Small intestine (tissue), 7 donors: Measurements from ENCODE around the gene RPP30. TPM values are rescaled to one million over a fixed set of nuclear protein-coding genes. Genes with fewer than 3 reads are reported as not detected.

Source experiments
- DNase-seq, 2 donors: peaks; one replicate each; pipeline versions ENCODE4 v3.0.0 to v3.0.0-alpha.2; 2013
- FAIRE-seq: peaks from 2 replicates; lab custom pipeline; 2012; peaks lifted over from hg19 to GRCh38; lab: Jason Lieb, UNC
- H3K27ac ChIP-seq, 3 donors: one replicate each; pipeline ENCODE4 v1.5.1; 2013; ENCODE audit warnings: low read length in 2 of 3, mild to moderate bottlenecking in 2 of 3, control low read depth in 1 of 3, inconsistent platforms in 1 of 3, low read depth in 1 of 3, moderate library complexity in 1 of 3
- H3K27me3 ChIP-seq, 3 donors: one replicate each; pipeline ENCODE4 v1.6.1; 2013; ENCODE audit warnings: low read length in 3 of 3, inconsistent platforms in 1 of 3; ENCODE audit not compliant: control insufficient read depth in 3 of 3, insufficient read depth in 3 of 3
- H3K36me3 ChIP-seq, 3 donors: one replicate each; pipeline ENCODE4 v1.6.1; 2013; ENCODE audit warnings: low read length in 3 of 3, inconsistent platforms in 1 of 3, low read depth in 1 of 3, mild to moderate bottlenecking in 1 of 3, moderate library complexity in 1 of 3; ENCODE audit not compliant: control insufficient read depth in 3 of 3, insufficient read depth in 2 of 3
- H3K4me1 ChIP-seq, 3 donors: one replicate each; pipeline ENCODE4 v1.6.1; 2013; ENCODE audit warnings: low read length in 2 of 3, inconsistent platforms in 1 of 3, low read depth in 1 of 3, mild to moderate bottlenecking in 1 of 3, moderate library complexity in 1 of 3; ENCODE audit not compliant: control insufficient read depth in 3 of 3, insufficient read depth in 2 of 3
- H3K4me3 ChIP-seq, 3 donors: one replicate each; pipeline ENCODE4 v1.5.1; 2013; ENCODE audit warnings: low read length in 3 of 3, control low read depth in 1 of 3, inconsistent platforms in 1 of 3, low read depth in 1 of 3, mild to moderate bottlenecking in 1 of 3, moderate library complexity in 1 of 3
- H3K9me3 ChIP-seq, 2 donors: one replicate each; pipeline ENCODE4 v1.6.1; 2013; ENCODE audit warnings: low read depth in 1 of 2, low read length in 1 of 2; ENCODE audit not compliant: control insufficient read depth in 2 of 2, insufficient read depth in 1 of 2
- WGBS, 3 donors: extraction: QIAGEN DNeasy Blood & Tissue Kit; methylation state at CpG; one replicate each; pipeline ENCODE4 v1.1.7; 2013; 5-methylcytosine and 5-hydroxymethylcytosine counted together
- polyA plus RNA-seq, 4 donors: library from polyadenylated mRNA; stranded (reverse) in 3 of 4; unstranded in 1 of 4; fragments of 200-250 nt in 3 of 4; fragments of 120-200 nt in 1 of 4; gene quantifications; one replicate each; pipeline versions ENCODE4 v1.2.1 to v1.2.3, GENCODE V29; 2013
- donor health status: healthy with polysubstance abuse.
- donor health status: control.
- donor health status: control.
- donor health status: Bipolar disorder and iron deficiency.
- donor health status: healthy.

RPP30 gene
- polyA plus RNA-seq, 4 donors = 18.4 to 32.9 (median 24.1) TPM

DNA sequence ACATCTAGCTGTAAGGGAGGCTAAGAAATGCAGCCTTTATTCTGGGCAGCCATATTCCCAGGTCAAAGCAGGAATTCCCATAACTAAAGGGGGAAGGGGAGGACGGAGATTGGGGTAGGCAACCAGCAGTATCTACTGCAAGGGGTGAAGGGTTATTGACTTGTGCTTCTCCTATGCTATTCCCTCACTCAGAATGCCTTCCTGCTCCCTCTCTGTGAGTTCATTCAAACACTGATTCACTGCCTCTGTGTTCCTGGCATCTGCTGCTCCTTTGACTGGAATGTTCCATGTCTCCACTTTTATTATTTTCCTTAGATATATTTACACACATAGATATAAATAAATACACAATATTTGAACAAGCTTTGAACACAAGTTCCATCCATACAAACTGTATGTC, 25.0 kb upstream of the RPP30 start:
- no peak overlapping the region for H3K4me3 ChIP-seq
- no peak overlapping the region for H3K27ac ChIP-seq
- peaks cover 0 to 16% of the 10 kb centered on the region in 2 donors for H3K9me3 ChIP-seq
- WGBS, 3 donors = 19 to 77% (median 33%) methylated on average over 1 of the region's 1 CpG
- H3K4me1 ChIP-seq = no peaks in the 10 kb centered on the region
- DNase-seq = no peak
- H3K36me3 ChIP-seq = no peaks in the 10 kb centered on the region
- no peak for FAIRE-seq
- peaks cover 0 to 5% (median 0%) of the 10 kb centered on the region in 3 donors for H3K27me3 ChIP-seq

DNA sequence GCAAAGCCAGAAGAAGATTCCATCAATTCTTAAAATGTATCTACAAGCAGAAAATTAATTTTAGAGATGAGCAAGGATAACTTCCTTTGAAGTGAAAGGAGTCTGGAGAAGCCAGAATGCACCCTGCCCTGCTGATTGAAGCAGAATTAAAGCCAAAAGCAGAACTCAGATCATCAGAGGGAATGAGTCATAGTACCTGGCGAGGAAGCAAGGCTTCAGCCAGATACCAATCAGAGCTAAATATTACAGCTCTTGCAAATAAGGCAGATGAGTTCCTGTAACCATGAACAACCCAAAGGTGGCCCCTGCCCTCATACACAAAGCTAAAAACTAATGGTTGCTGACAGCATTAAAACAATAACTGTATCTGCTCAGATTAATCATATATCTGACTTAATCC, 24.3 kb upstream of the RPP30 start:
- FAIRE-seq = no peak
- Histone ChIP-seq H3K27ac (no peak overlapping the region), H3K27me3 (peaks cover 0 to 5% (median 0%) of the 10 kb centered on the region in 3 donors), H3K4me3 (no peak overlapping the region), H3K4me1 (no peaks in the 10 kb centered on the region), H3K9me3 (peaks cover 0 to 14% of the 10 kb centered on the region in 2 donors), H3K36me3 (no peaks in the 10 kb centered on the region)
- no peak for DNase-seq
- 0 to 22% (median 4%) methylated on average over 1 of the region's 1 CpG for WGBS, 3 donors

- DNase-seq (no peak), FAIRE-seq (peak; percentile 44)
- H3K4me3 ChIP-seq = no peak overlapping the region
- H3K27ac ChIP-seq = no peak overlapping the region
- peaks cover 2 to 12% (median 6%) of the 10 kb centered on the region in 3 donors for H3K27me3 ChIP-seq
- peaks cover 0 to 14% of the 10 kb centered on the region in 2 donors for H3K9me3 ChIP-seq
- H3K4me1 ChIP-seq = no peaks in the 10 kb centered on the region
- no peaks in the 10 kb centered on the region for H3K36me3 ChIP-seq
- WGBS, 3 donors = 61 to 81% (median 64%) methylated on average over 1 of the region's 1 CpG
Observed at GRCh38 chr10:90849956-90850749, 21.6 kb upstream of the RPP30 start.

- no peak for DNase-seq
- Histone ChIP-seq H3K4me3 (no peak overlapping the region), H3K9me3 (peaks cover 0 to 8% of the 10 kb centered on the region in 2 donors), H3K27ac (no peak overlapping the region), H3K27me3 (peaks cover 6 to 41% (median 13%) of the 10 kb centered on the region in 3 donors), H3K4me1 (no peaks in the 10 kb centered on the region), H3K36me3 (no peaks in the 10 kb centered on the region)
- FAIRE-seq = no peak
- WGBS, 3 donors = 67 to 89% (median 81%) methylated on average over 3 of the region's 3 CpGs
Observed at GRCh38 chr10:90855126-90855525, 16.6 kb upstream of the RPP30 start.

- DNase-seq (no peak), FAIRE-seq (no peak)
- Histone ChIP-seq H3K36me3 (no peaks in the 10 kb centered on the region), H3K27me3 (peaks cover 6 to 45% (median 13%) of the 10 kb centered on the region in 3 donors), H3K27ac (no peak overlapping the region), H3K4me3 (peak overlapping the region in 1 of 3 donors; percentile 39), H3K9me3 (peaks cover 0 to 6% of the 10 kb centered on the region in 2 donors), H3K4me1 (no peaks in the 10 kb centered on the region)
- 90 to 96% (median 90%) methylated on average over 3 of the region's 3 CpGs for WGBS, 3 donors
Observed at GRCh38 chr10:90856261-90856660, 15.5 kb upstream of the RPP30 start.

GRCh38 chr10:90856964-90857634, 14.7 kb upstream of the RPP30 start:
- no peaks in the 10 kb centered on the region for H3K36me3 ChIP-seq
- no peaks in the 10 kb centered on the region for H3K9me3 ChIP-seq
- peak overlapping the region in 1 of 3 donors; percentile 67 for H3K27ac ChIP-seq
- WGBS, 3 donors = 7 to 13% (median 11%) methylated on average over 44 to 59 of the region's 59 CpGs
- no peaks in the 10 kb centered on the region for H3K4me1 ChIP-seq
- DNase-seq (peak in 1 of 2 donors; percentile 8), FAIRE-seq (no peak)
- H3K27me3 ChIP-seq = peaks cover 6 to 45% (median 13%) of the 10 kb centered on the region in 3 donors
- H3K4me3 ChIP-seq = peak overlapping the region; percentile 39 to 73 (median 46)

DNA sequence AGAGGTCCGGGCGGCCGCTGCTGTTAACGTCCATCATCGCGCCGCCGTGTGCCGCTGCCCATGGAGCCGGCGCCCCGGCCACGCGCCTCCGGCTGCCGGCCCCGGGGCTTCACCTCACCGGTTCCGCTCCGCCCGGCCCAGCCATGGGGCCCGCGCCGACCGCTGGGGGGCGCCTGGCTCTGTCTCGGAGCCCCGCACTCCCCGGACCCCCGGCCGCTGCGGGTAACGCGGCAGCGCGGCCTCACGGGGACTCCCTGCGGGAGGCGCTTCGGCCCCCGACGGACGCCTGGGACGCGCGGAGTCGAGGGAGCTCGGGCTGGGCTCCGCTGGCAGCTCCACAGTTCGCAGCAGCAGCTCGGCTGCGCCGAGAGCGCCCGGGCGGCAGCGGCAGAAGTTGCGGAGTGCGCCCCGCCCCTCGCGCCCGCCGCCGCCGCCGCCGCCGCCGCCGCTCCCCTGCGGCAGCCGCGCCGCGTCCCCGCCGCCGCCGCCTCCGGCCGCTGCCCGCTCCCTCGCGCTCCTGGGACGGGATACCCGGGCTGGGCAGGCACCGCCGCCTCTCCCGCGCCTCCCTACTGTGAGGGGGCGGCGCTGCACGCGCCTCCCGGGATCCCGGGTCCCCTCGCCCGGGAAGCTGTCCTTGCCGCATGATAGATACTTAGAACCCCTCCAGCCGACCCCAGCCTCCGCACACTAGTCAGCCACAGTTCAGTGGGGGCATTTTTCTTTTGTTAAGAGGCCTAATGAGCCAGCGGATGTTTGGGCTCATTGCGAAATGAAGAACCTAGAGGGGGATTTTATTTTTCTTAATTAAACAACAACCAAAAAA, 13.9 kb upstream of the RPP30 start, which contains the start of gene HTR7:
Gene HTR7, minus strand, starts transcription at position 405 of the 826 bp plus-strand sequence. Its CDS starts 368 bp downstream, at position 37.
- FAIRE-seq = no peak

More for the DNA sequence above, 13.9 kb upstream of the RPP30 start, which contains the start of gene HTR7:
- peak; percentile 33 to 71 for DNase-seq
- H3K4me3 ChIP-seq = peak within 1 kb of the TSS; percentile 46 to 73 (median 48)
- H3K27me3 ChIP-seq = peaks cover 6 to 45% (median 13%) of the 10 kb centered on the region in 3 donors
- no peaks in the 10 kb centered on the region for H3K4me1 ChIP-seq
- peak within 1 kb of the TSS in 1 of 3 donors; percentile 77 for H3K27ac ChIP-seq
- WGBS, 3 donors = 1 to 2% (median 1%) methylated on average over 56 to 104 of the region's 104 CpGs
- H3K9me3 ChIP-seq = no peaks in the 10 kb centered on the region
- H3K36me3 ChIP-seq = no peaks in the 10 kb centered on the region
